PC-9 (cell line): ENCODE results near the gene CCL27. TPM values are rescaled to one million over a fixed set of nuclear protein-coding genes. Genes with fewer than 3 reads are reported as not detected.

Experiments used
- BruUV-seq: library from RNA; stranded (reverse); fragments of 400-500 nt; replicated peaks from 2 replicates; lab custom pipeline; 2021; lab: Mats Ljungman, UMichigan
- CTCF ChIA-PET: fragments of 300-600 bp; sonication (Branson Sonifier 250); formaldehyde crosslinking; loops from one replicate; lab custom pipeline; 2022; ENCODE audit warnings: antibody characterized with exemption; lab: Charles Lee
- POLR2A ChIA-PET: fragments of 300-600 bp; sonication (Branson Sonifier 250); formaldehyde crosslinking; loops from one replicate; lab custom pipeline; 2022; ENCODE audit warnings: antibody characterized with exemption; ENCODE audit not compliant: unreplicated experiment; lab: Charles Lee
- DNase-seq, 2 experiments: peaks; one replicate each; pipeline versions ENCODE4 v3.0.0 to v3.0.0-alpha.2; 2015 to 2022; ENCODE audit warnings: mixed read lengths in 1 of 2
- H2AFZ ChIP-seq: fragments of 200-600 bp; sonication (generic); 2 replicates; pipeline ENCODE4 v1.8.1; 2017; ENCODE audit warnings: antibody characterized with exemption
- H3F3A ChIP-seq: fragments of 200-600 bp; sonication (generic); 2 replicates; pipeline ENCODE4 v1.8.1; 2017; ENCODE audit warnings: antibody characterized with exemption, mild to moderate bottlenecking, low read depth; ENCODE audit not compliant: insufficient read depth
- H3K27ac ChIP-seq: fragments of 200-600 bp; sonication (generic); 2 replicates; pipeline ENCODE4 v1.6.1; 2016; ENCODE audit warnings: mixed run types
- H3K27me3 ChIP-seq: fragments of 200-600 bp; sonication (generic); 2 replicates; pipeline ENCODE4 v1.6.1; 2016; ENCODE audit warnings: low read depth, mixed run types; ENCODE audit not compliant: insufficient read depth
- H3K36me3 ChIP-seq: fragments of 200-600 bp; sonication (generic); 2 replicates; pipeline ENCODE4 v1.6.1; 2016; ENCODE audit warnings: low read depth, mixed run types
- H3K4me1 ChIP-seq: fragments of 200-600 bp; sonication (generic); replicated peaks from 2 replicates; pipeline ENCODE4 v1.6.1; 2016; ENCODE audit warnings: mixed run types; ENCODE audit not compliant: insufficient read depth
- H3K4me2 ChIP-seq: fragments of 200-600 bp; sonication (generic); 2 replicates; pipeline ENCODE4 v1.6.1; 2017; ENCODE audit warnings: mixed run types
- H3K4me3 ChIP-seq: fragments of 200-600 bp; sonication (generic); 2 replicates; pipeline ENCODE4 v1.6.1; 2016; ENCODE audit warnings: mixed run types
- H3K79me2 ChIP-seq: fragments of 200-600 bp; sonication (generic); 2 replicates; pipeline ENCODE4 v1.6.1; 2017; ENCODE audit warnings: low read depth, mixed run types
- H3K9me2 ChIP-seq: fragments of 200-600 bp; sonication (generic); 2 replicates; pipeline ENCODE4 v1.8.1; 2017; ENCODE audit warnings: mild to moderate bottlenecking; ENCODE audit not compliant: insufficient read depth
- H3K9me3 ChIP-seq: fragments of 200-600 bp; sonication (generic); 2 replicates; pipeline ENCODE4 v1.8.1; 2016; ENCODE audit warnings: low read depth; ENCODE audit not compliant: insufficient read depth
- H4K20me1 ChIP-seq: fragments of 200-600 bp; sonication (generic); 2 replicates; pipeline ENCODE4 v1.8.1; 2017; ENCODE audit not compliant: insufficient read depth
- CTCF ChIP-seq: fragments of 200-600 bp; sonication (generic); conservative IDR thresholded peaks from 2 replicates; pipeline ENCODE4 v1.6.1; 2017; ENCODE audit warnings: mixed run types, antibody characterized with exemption, mild to moderate bottlenecking, moderate library complexity
- EZH2 ChIP-seq: fragments of 200-600 bp; sonication (generic); IDR thresholded peaks from 2 replicates; pipeline ENCODE4 v1.8.0; 2017; ENCODE audit warnings: antibody characterized with exemption, low read depth
- intact Hi-C: fragments of 100-400 bp; cut with micrococcal nuclease; formaldehyde crosslinking; loops from one replicate; pipeline ENCODE4 v1.10.0; 2022; ENCODE audit not compliant: unreplicated experiment
- total RNA-seq: library from RNA; stranded (reverse); gene quantifications from 2 replicates; pipeline ENCODE4 v1.2.3, GENCODE V29; 2021

CCL27 gene
- total RNA-seq, 1 experiment from 2014 or later = 0.44 TPM

- Histone ChIP-seq H3K9me2 (no peaks in the 10 kb centered on the region), H3K79me2 (no peaks in the 10 kb centered on the region), H2AFZ (no peak overlapping the region), H3F3A (no peaks in the 10 kb centered on the region), H3K27ac (no peak overlapping the region), H4K20me1 (no peaks in the 10 kb centered on the region), H3K27me3 (no peaks in the 10 kb centered on the region), H3K4me2 (no peak overlapping the region), H3K9me3 (no peaks in the 10 kb centered on the region), H3K4me3 (no peak overlapping the region), H3K36me3 (no peaks in the 10 kb centered on the region), H3K4me1 (no peaks in the 10 kb centered on the region)
- POLR2A ChIA-PET = no interaction called here
- intact Hi-C loops = loop anchor here (5.0 kb wide), 1 partner anchor 442 kb away; no protein-coding TSS in a partner anchor
- DNase-seq = no peak
- TF ChIP-seq EZH2 = no peak
- no peak for TF ChIP-seq CTCF
- no TSS peak for BruUV-seq
- CTCF ChIA-PET = no interaction called here
Observed at GRCh38 chr9:34669809-34670562, 7.5 kb upstream of the CCL27 start.

GRCh38 chr9:34665381-34666250 lies 3.2 kb upstream of the CCL27 start:
- peak; percentile 64 to 83 for DNase-seq
- H3K79me2 ChIP-seq = no peaks in the 10 kb centered on the region
- intact Hi-C loops = loop anchor here (2.0 to 5.0 kb wide), 2 partner anchors 19 to 447 kb away; partner anchors contain the start of gene GALT
- H3K9me2 ChIP-seq = no peaks in the 10 kb centered on the region
- no peaks in the 10 kb centered on the region for H3K27me3 ChIP-seq
- H4K20me1 ChIP-seq = no peaks in the 10 kb centered on the region
- no peaks in the 10 kb centered on the region for H3K9me3 ChIP-seq
- TSS peak; percentile 54 for BruUV-seq
- H3K4me1 ChIP-seq = no peaks in the 10 kb centered on the region
- H3K4me2 ChIP-seq = peak overlapping the region; percentile 73
- TF ChIP-seq EZH2 (no peak), CTCF (no peak)
- peak overlapping the region; percentile 58 for H3K4me3 ChIP-seq
- POLR2A ChIA-PET = interaction anchor here (0.5 to 0.7 kb wide), 6 partner anchors 15 to 1167 kb away, joined by 3 to 5 read pairs (median 4); partner anchors contain the start of gene SIGMAR1
- no peak overlapping the region for H3K27ac ChIP-seq
- peak overlapping the region; percentile 89 for H2AFZ ChIP-seq
- H3K36me3 ChIP-seq = no peaks in the 10 kb centered on the region
- CTCF ChIA-PET = interaction anchor here (0.7 to 1.2 kb wide), 3 partner anchors 32 to 401 kb away, joined by 3 to 4 read pairs (median 3); no protein-coding TSS in a partner anchor
- H3F3A ChIP-seq = peaks cover 4% of the 10 kb centered on the region; the same call in 1 of the 2 replicates

- Histone ChIP-seq H3K36me3 (no peaks in the 10 kb centered on the region), H3K4me3 (no peak overlapping the region; the same call in 1 of the 2 replicates), H2AFZ (no peak overlapping the region), H3F3A (peaks cover 4% of the 10 kb centered on the region; the same call in 1 of the 2 replicates), H3K9me2 (no peaks in the 10 kb centered on the region), H3K27ac (no peak overlapping the region), H3K79me2 (no peaks in the 10 kb centered on the region), H3K9me3 (no peaks in the 10 kb centered on the region), H3K27me3 (no peaks in the 10 kb centered on the region), H4K20me1 (no peaks in the 10 kb centered on the region), H3K4me1 (no peaks in the 10 kb centered on the region), H3K4me2 (peak overlapping the region; percentile 55)
- TF ChIP-seq EZH2 = no peak
- ChIA-PET CTCF (interaction anchor here (0.7 to 1.2 kb wide), 3 partner anchors 31 to 402 kb away, joined by 3 to 4 read pairs (median 3); no protein-coding TSS in a partner anchor), POLR2A (interaction anchor here (0.5 to 0.7 kb wide), 5 partner anchors 15 to 1167 kb away, joined by 3 to 5 read pairs (median 3); no protein-coding TSS in a partner anchor)
- intact Hi-C loops = loop anchor here (2.0 to 5.0 kb wide), 2 partner anchors 18 to 447 kb away; partner anchors contain the start of gene GALT
- no peak for DNase-seq
- no TSS peak for BruUV-seq
Observed at GRCh38 chr9:34665067-34665380, 2.6 kb upstream of the CCL27 start.
